NCI-H1694 treated with DMSO at 0.1 percent for 48 hours (cell line): ENCODE data around the gene PHACTR1.
"Not testable (repeated sequence)": the region's sequence is repeated elsewhere in the genome, so short reads cannot be mapped to it uniquely, and the experiment has no call there.

Source experiments
- DNase-seq: peaks from one replicate; lab custom pipeline; 2025; lab: John Stamatoyannopoulos, UW

PHACTR1 gene

GRCh38 chr6:13315896-13316295, 599.3 kb downstream of the PHACTR1 start:
- DNase-seq, result no peak

GRCh38 chr6:13318821-13319220, 602.3 kb downstream of the PHACTR1 start:
- no peak for DNase-seq

GRCh38 chr6:13319891-13320564, 603.5 kb downstream of the PHACTR1 start:
- no peak for DNase-seq

- DNase-seq, result not testable (repeated sequence)
Observed at GRCh38 chr6:13326031-13326586, 609.5 kb downstream of the PHACTR1 start.

- no peak for DNase-seq
Observed at GRCh38 chr6:13327691-13328075, 611.1 kb downstream of the PHACTR1 start.

- DNase-seq, result peak; percentile 84
Observed at GRCh38 chr6:13328076-13328874, 611.7 kb downstream of the PHACTR1 start, which contains the start of gene TBC1D7. TBC1D7 (minus strand) TSS chr6:13328537; CDS start chr6:13326898, 1,639 bp downstream.

GRCh38 chr6:13328875-13329183, 612.3 kb downstream of the PHACTR1 start:
- no peak for DNase-seq

GRCh38 chr6:13331516-13332348, 615.2 kb downstream of the PHACTR1 start:
- DNase-seq, result peak; percentile 37

GRCh38 chr6:13332349-13332706, 615.8 kb downstream of the PHACTR1 start:
- no peak for DNase-seq

GRCh38 chr6:13334953-13335352, 618.4 kb downstream of the PHACTR1 start:
- no peak for DNase-seq

- peak; percentile 82 for DNase-seq
Observed at GRCh38 chr6:13336553-13336952, 620.0 kb downstream of the PHACTR1 start.

- no peak for DNase-seq
Observed at GRCh38 chr6:13338038-13338437, 621.5 kb downstream of the PHACTR1 start.
